ENCODE results near the gene PTGER1. TPM values are rescaled to one million over a fixed set of nuclear protein-coding genes. Genes with fewer than 3 reads are reported as not detected.

PTGER1 gene
- total and polyA plus RNA-seq, 2 of the 13 experiments (the other 11 are each of a cell fraction or from before 2014, with no cell fraction given) = 0.13 TPM; not detected in 1

DNA sequence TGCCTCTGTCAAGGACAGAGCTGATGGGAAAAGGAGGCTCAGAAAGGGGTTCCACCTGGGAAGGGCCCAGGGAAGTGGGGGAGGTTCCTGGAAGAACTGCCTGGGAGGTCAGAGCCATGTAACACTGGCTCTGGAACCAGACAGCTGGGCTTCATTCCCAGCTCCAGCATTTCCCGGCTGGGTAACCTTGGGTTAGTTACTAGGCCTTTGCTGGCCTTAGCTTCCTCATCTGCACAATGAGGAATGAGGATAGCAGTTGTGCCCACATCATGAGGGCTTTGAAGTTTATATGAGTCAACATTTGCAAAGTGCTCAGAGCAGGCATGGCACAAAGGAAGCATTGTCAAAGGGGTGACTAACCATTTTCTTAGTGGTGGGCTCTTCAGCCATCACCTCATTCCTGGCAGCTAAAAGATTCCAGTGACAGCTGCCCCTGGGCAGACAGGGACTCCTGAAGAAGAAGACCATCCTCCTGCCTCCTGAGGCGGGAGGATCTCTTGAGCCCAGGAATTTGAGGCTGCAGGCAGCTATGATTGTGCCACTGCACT lies 44.8 kb upstream of the PTGER1 start (continued):
- TF ChIP-seq SYNCRIP (IDR thresholded peaks at IDR 0.05; ENCODE audit: insufficient read depth, low read depth, low read length) (no peak), ZNF556 (CRISPR knock-in tag; IDR thresholded peaks at IDR 0.05; ENCODE audit: borderline replicate concordance) (no peak), GFI1 (CRISPR knock-in tag; IDR thresholded peaks at IDR 0.05; ENCODE audit: borderline replicate concordance) (no peak), POLR2A (IDR thresholded peaks at IDR 0.05; ENCODE audit: insufficient read depth in 1 of 2, low read depth in 2 of 2, low read length in 2 of 2) (peak; percentile 53 to 85), JUND (CRISPR knock-in tag; IDR thresholded peaks at IDR 0.05) (0 out of 2 replicates have a peak, but pooled peaks have one; percentile 50), ZFP1 (CRISPR knock-in tag; IDR thresholded peaks at IDR 0.05) (no peak), NFIC (IDR thresholded peaks at IDR 0.05; ENCODE audit: low read length) (peak; percentile 42; the same call in 1 of the 2 replicates), ZNF24 (IDR thresholded peaks at IDR 0.05) (peak; percentile 15; the same call in 1 of the 2 replicates), ELF1 (CRISPR knock-in tag; IDR thresholded peaks at IDR 0.05) (peak; percentile 73), ZBTB21 (CRISPR knock-in tag; IDR thresholded peaks at IDR 0.05) (0 out of 2 replicates have a peak, but pooled peaks have one; percentile 18), ZNF614 (CRISPR knock-in tag; IDR thresholded peaks at IDR 0.05; ENCODE audit: borderline replicate concordance) (0 out of 2 replicates have a peak, but pooled peaks have one; percentile 58), IRF2 (CRISPR knock-in tag; IDR thresholded peaks at IDR 0.05) (peak; percentile 77; the same call in 1 of the 2 replicates), ETV5 (CRISPR knock-in tag; IDR thresholded peaks at IDR 0.05; ENCODE audit: borderline replicate concordance) (peak; percentile 73), YY1 (IDR thresholded peaks at IDR 0.05; ENCODE audit: insufficient read depth, insufficient replicate concordance, low read depth, low read length) (peak; percentile 9), MYC (CRISPR knock-in tag; IDR thresholded peaks at IDR 0.05; ENCODE audit: borderline replicate concordance) (peak; percentile 35; the same call in 1 of the 2 replicates)
- TF ChIP-seq, protein P1, sequence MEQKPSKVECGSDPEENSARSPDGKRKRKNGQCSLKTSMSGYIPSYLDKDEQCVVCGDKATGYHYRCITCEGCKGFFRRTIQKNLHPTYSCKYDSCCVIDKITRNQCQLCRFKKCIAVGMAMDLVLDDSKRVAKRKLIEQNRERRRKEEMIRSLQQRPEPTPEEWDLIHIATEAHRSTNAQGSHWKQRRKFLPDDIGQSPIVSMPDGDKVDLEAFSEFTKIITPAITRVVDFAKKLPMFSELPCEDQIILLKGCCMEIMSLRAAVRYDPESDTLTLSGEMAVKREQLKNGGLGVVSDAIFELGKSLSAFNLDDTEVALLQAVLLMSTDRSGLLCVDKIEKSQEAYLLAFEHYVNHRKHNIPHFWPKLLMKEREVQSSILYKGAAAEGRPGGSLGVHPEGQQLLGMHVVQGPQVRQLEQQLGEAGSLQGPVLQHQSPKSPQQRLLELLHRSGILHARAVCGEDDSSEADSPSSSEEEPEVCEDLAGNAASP (CRISPR knock-in tag; IDR thresholded peaks at IDR 0.05; ENCODE audit: borderline replicate concordance) = peak; percentile 81; the same call in 1 of the 2 replicates
- TF ChIP-seq, protein P2, sequence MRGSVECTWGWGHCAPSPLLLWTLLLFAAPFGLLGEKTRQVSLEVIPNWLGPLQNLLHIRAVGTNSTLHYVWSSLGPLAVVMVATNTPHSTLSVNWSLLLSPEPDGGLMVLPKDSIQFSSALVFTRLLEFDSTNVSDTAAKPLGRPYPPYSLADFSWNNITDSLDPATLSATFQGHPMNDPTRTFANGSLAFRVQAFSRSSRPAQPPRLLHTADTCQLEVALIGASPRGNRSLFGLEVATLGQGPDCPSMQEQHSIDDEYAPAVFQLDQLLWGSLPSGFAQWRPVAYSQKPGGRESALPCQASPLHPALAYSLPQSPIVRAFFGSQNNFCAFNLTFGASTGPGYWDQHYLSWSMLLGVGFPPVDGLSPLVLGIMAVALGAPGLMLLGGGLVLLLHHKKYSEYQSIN (CRISPR knock-in tag; IDR thresholded peaks at IDR 0.05; ENCODE audit: borderline replicate concordance) = no peak
- TF ChIP-seq, protein P3, sequence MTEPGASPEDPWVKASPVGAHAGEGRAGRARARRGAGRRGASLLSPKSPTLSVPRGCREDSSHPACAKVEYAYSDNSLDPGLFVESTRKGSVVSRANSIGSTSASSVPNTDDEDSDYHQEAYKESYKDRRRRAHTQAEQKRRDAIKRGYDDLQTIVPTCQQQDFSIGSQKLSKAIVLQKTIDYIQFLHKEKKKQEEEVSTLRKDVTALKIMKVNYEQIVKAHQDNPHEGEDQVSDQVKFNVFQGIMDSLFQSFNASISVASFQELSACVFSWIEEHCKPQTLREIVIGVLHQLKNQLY (CRISPR knock-in tag; IDR thresholded peaks at IDR 0.05) = peak; percentile 69
- TF ChIP-seq, protein P4, sequence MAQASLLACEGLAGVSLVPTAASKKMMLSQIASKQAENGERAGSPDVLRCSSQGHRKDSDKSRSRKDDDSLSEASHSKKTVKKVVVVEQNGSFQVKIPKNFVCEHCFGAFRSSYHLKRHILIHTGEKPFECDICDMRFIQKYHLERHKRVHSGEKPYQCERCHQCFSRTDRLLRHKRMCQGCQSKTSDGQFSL (CRISPR knock-in tag; IDR thresholded peaks at IDR 0.05) = 0 out of 2 replicates have a peak, but pooled peaks have one; percentile 8
- TF ChIP-seq, protein P5, sequence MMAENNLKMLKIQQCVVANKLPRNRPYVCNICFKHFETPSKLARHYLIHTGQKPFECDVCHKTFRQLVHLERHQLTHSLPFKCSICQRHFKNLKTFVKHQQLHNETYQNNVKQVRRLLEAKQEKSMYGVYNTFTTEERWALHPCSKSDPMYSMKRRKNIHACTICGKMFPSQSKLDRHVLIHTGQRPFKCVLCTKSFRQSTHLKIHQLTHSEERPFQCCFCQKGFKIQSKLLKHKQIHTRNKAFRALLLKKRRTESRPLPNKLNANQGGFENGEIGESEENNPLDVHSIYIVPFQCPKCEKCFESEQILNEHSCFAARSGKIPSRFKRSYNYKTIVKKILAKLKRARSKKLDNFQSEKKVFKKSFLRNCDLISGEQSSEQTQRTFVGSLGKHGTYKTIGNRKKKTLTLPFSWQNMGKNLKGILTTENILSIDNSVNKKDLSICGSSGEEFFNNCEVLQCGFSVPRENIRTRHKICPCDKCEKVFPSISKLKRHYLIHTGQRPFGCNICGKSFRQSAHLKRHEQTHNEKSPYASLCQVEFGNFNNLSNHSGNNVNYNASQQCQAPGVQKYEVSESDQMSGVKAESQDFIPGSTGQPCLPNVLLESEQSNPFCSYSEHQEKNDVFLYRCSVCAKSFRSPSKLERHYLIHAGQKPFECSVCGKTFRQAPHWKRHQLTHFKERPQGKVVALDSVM (CRISPR knock-in tag; IDR thresholded peaks at IDR 0.05) = peak; percentile 49; the same call in 1 of the 2 replicates
- TF ChIP-seq, protein P6, sequence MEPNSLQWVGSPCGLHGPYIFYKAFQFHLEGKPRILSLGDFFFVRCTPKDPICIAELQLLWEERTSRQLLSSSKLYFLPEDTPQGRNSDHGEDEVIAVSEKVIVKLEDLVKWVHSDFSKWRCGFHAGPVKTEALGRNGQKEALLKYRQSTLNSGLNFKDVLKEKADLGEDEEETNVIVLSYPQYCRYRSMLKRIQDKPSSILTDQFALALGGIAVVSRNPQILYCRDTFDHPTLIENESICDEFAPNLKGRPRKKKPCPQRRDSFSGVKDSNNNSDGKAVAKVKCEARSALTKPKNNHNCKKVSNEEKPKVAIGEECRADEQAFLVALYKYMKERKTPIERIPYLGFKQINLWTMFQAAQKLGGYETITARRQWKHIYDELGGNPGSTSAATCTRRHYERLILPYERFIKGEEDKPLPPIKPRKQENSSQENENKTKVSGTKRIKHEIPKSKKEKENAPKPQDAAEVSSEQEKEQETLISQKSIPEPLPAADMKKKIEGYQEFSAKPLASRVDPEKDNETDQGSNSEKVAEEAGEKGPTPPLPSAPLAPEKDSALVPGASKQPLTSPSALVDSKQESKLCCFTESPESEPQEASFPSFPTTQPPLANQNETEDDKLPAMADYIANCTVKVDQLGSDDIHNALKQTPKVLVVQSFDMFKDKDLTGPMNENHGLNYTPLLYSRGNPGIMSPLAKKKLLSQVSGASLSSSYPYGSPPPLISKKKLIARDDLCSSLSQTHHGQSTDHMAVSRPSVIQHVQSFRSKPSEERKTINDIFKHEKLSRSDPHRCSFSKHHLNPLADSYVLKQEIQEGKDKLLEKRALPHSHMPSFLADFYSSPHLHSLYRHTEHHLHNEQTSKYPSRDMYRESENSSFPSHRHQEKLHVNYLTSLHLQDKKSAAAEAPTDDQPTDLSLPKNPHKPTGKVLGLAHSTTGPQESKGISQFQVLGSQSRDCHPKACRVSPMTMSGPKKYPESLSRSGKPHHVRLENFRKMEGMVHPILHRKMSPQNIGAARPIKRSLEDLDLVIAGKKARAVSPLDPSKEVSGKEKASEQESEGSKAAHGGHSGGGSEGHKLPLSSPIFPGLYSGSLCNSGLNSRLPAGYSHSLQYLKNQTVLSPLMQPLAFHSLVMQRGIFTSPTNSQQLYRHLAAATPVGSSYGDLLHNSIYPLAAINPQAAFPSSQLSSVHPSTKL (CRISPR knock-in tag; IDR thresholded peaks at IDR 0.05) = peak; percentile 88
